ENCODE measurements around the gene RABAC1.

- TF ChIP-seq CTCF (IDR thresholded peaks at IDR 0.05), result no peak
- TF ChIP-seq ZFX (IDR thresholded peaks at IDR 0.05; ENCODE audit: borderline replicate concordance), result no peak
Observed at GRCh38 chr19:41913538-41914423, 45.3 kb downstream of the RABAC1 start.

Measured in 22Rv1 (cell line).